Measurements from ENCODE around the gene RPS6KA3. TPM values are rescaled to one million over a fixed set of nuclear protein-coding genes. Genes with fewer than 3 reads are reported as not detected.

Gene RPS6KA3
- total RNA-seq, 1 experiment from 2014 or later: 9.2 TPM

DNA sequence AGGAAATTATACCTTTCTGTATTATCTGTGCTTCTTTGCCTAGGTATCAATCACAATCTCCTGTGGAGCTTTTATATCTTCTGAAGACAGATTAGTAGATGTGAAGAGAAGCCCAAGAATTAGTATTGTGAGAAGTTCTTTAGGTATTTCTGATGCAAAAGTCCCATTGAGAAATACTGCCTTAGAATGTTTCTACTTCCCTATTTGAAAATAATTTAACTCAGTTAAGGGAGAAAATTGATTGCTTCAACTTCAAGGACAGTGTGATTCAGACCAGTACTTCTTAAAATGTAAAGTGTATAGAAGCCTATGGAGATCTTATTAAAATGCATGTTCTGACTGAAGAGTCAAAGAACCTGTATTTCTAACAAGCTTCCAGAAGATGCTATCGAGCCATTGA, 134.0 kb downstream of the RPS6KA3 start:
- Histone ChIP-seq H4K5ac (ENCODE audit: insufficient read length, low read depth, low read length) (no peak overlapping the region), H3K23ac (ENCODE audit: insufficient read length, low read depth, low read length) (no peak overlapping the region), H3K4ac (ENCODE audit: low read depth, low read length) (no peak overlapping the region), H3K18ac (ENCODE audit: insufficient read length, low read depth, low read length) (no peak overlapping the region), H3K79me1 (ENCODE audit: insufficient read depth, low read depth, low read length, poor library complexity, severe bottlenecking) (no peaks in the 10 kb centered on the region), H2AFZ (ENCODE audit: low read length) (no peak overlapping the region), H2BK12ac (ENCODE audit: insufficient read length, low read depth, low read length) (no peak overlapping the region), H2BK5ac (ENCODE audit: insufficient read length, low read length) (no peak overlapping the region), H3K23me2 (ENCODE audit: insufficient read length, low read depth, low read length, poor library complexity, severe bottlenecking) (no peaks in the 10 kb centered on the region), H4K8ac (replicated peaks; ENCODE audit: insufficient read length, low read depth, low read length) (no peak overlapping the region), H2BK15ac (ENCODE audit: low read depth, low read length) (no peak overlapping the region), H3K27me3 (ENCODE audit: insufficient read depth, low read length) (no peaks in the 10 kb centered on the region), H3K79me2 (ENCODE audit: insufficient read depth, low read length) (no peaks in the 10 kb centered on the region; the same call in 1 of the 2 replicates), H3K4me1 (ENCODE audit: insufficient read depth, low read length) (no peaks in the 10 kb centered on the region), H4K91ac (ENCODE audit: insufficient read length, low read depth, low read length) (no peak overlapping the region), H2BK120ac (ENCODE audit: low read depth, low read length, poor library complexity, severe bottlenecking) (no peak overlapping the region), H4K20me1 (ENCODE audit: control insufficient read depth, insufficient read depth, insufficient read length) (no peaks in the 10 kb centered on the region), H3K27ac (ENCODE audit: insufficient read length, low read depth, low read length) (no peak overlapping the region), H3K9ac (ENCODE audit: extremely low read depth, insufficient read length, low read length) (no peak overlapping the region), H3K9me3 (ENCODE audit: control insufficient read depth, low read depth, low read length) (peaks cover 5% of the 10 kb centered on the region), H3T11ph (ENCODE audit: low read length) (no peak overlapping the region), H2AK5ac (ENCODE audit: insufficient read length, low read length) (no peak overlapping the region), H2BK20ac (ENCODE audit: low read depth, low read length, poor library complexity, severe bottlenecking) (no peak overlapping the region), H3K56ac (ENCODE audit: insufficient read length, low read depth, low read length) (no peak overlapping the region), H3K4me2 (ENCODE audit: insufficient read depth, insufficient read length, low read length) (no peak overlapping the region), H3K14ac (ENCODE audit: insufficient read depth, low read length) (no peak overlapping the region)
- Mint-ChIP-seq H3K27me3 (ENCODE audit: low read depth) (no peaks in the 10 kb centered on the region), H3K4me1 (no peaks in the 10 kb centered on the region), H3K27ac (no peak overlapping the region), H3K36me3 (ENCODE audit: insufficient read depth in 1 of 3, low read depth in 3 of 3) (peaks cover 35 to 75% (median 72%) of the 10 kb centered on the region in 3 experiments; a peak in 6 of 7 replicates), H3K4me3 (no peak overlapping the region), H3K9me3 (peaks cover 33 to 36% of the 10 kb centered on the region in 2 experiments)
- no peak for DNase-seq
- TF ChIP-seq, protein P1, sequence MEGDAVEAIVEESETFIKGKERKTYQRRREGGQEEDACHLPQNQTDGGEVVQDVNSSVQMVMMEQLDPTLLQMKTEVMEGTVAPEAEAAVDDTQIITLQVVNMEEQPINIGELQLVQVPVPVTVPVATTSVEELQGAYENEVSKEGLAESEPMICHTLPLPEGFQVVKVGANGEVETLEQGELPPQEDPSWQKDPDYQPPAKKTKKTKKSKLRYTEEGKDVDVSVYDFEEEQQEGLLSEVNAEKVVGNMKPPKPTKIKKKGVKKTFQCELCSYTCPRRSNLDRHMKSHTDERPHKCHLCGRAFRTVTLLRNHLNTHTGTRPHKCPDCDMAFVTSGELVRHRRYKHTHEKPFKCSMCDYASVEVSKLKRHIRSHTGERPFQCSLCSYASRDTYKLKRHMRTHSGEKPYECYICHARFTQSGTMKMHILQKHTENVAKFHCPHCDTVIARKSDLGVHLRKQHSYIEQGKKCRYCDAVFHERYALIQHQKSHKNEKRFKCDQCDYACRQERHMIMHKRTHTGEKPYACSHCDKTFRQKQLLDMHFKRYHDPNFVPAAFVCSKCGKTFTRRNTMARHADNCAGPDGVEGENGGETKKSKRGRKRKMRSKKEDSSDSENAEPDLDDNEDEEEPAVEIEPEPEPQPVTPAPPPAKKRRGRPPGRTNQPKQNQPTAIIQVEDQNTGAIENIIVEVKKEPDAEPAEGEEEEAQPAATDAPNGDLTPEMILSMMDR (conservative IDR thresholded peaks at IDR 0.05): no peak
- WGBS (ENCODE audit: extremely low coverage, insufficient read length, low lambda C conversion rate): no CpG with 5 or more reads among the region's 1 CpG
